ENCODE results near the gene CETN2. TPM values are rescaled to one million over a fixed set of nuclear protein-coding genes. Genes with fewer than 3 reads are reported as not detected.

The CETN2 gene
- total RNA-seq, 1 experiment from 2014 or later: 24.6 TPM

GRCh38 chrX:152861826-152862225 is 31.3 kb upstream of the CETN2 start:
- Histone ChIP-seq H3K27me3 (ENCODE audit: insufficient read depth, low read length) (no peaks in the 10 kb centered on the region), H2BK5ac (ENCODE audit: insufficient read length, low read length) (no peak overlapping the region), H4K91ac (ENCODE audit: insufficient read length, low read depth, low read length) (no peak overlapping the region), H3K14ac (ENCODE audit: insufficient read depth, low read length) (no peak overlapping the region), H3K79me2 (ENCODE audit: insufficient read depth, low read length) (no peaks in the 10 kb centered on the region), H3K23me2 (ENCODE audit: insufficient read length, low read depth, low read length, poor library complexity, severe bottlenecking) (no peaks in the 10 kb centered on the region), H3T11ph (ENCODE audit: low read length) (no peak overlapping the region), H3K4ac (ENCODE audit: low read depth, low read length) (no peak overlapping the region), H4K20me1 (ENCODE audit: control insufficient read depth, insufficient read depth, insufficient read length) (no peaks in the 10 kb centered on the region), H3K18ac (ENCODE audit: insufficient read length, low read depth, low read length) (no peak overlapping the region), H4K5ac (ENCODE audit: insufficient read length, low read depth, low read length) (no peak overlapping the region), H3K9me3 (ENCODE audit: control insufficient read depth, low read depth, low read length) (peaks cover 24% of the 10 kb centered on the region), H2AFZ (ENCODE audit: low read length) (no peak overlapping the region), H3K4me2 (ENCODE audit: insufficient read depth, insufficient read length, low read length) (no peak overlapping the region), H3K79me1 (ENCODE audit: insufficient read depth, low read depth, low read length, poor library complexity, severe bottlenecking) (no peaks in the 10 kb centered on the region), H2BK20ac (ENCODE audit: low read depth, low read length, poor library complexity, severe bottlenecking) (no peak overlapping the region), H2BK12ac (ENCODE audit: insufficient read length, low read depth, low read length) (no peak overlapping the region), H3K56ac (ENCODE audit: insufficient read length, low read depth, low read length) (no peak overlapping the region), H2BK120ac (ENCODE audit: low read depth, low read length, poor library complexity, severe bottlenecking) (no peak overlapping the region), H3K4me1 (ENCODE audit: insufficient read depth, low read length) (no peaks in the 10 kb centered on the region), H3K27ac (ENCODE audit: insufficient read length, low read depth, low read length) (no peak overlapping the region), H3K23ac (ENCODE audit: insufficient read length, low read depth, low read length) (no peak overlapping the region), H4K8ac (replicated peaks; ENCODE audit: insufficient read length, low read depth, low read length) (no peak overlapping the region), H3K9ac (ENCODE audit: extremely low read depth, insufficient read length, low read length) (no peak overlapping the region), H2BK15ac (ENCODE audit: low read depth, low read length) (no peak overlapping the region), H2AK5ac (ENCODE audit: insufficient read length, low read length) (no peak overlapping the region)
- Mint-ChIP-seq H3K9me3 (peaks cover 69 to 78% of the 10 kb centered on the region in 2 experiments), H3K36me3 (ENCODE audit: insufficient read depth in 1 of 3, low read depth in 3 of 3) (peaks cover 30 to 67% (median 38%) of the 10 kb centered on the region in 3 experiments), H3K4me3 (no peak overlapping the region), H3K27ac (no peak overlapping the region), H3K27me3 (ENCODE audit: low read depth) (no peaks in the 10 kb centered on the region), H3K4me1 (no peaks in the 10 kb centered on the region)
- no peak for DNase-seq
- WGBS (ENCODE audit: extremely low coverage, insufficient read length, low lambda C conversion rate): no CpG with 5 or more reads among the region's 6 CpGs
- TF ChIP-seq CTCF (conservative IDR thresholded peaks at IDR 0.05): no peak
